Embryonic facial prominence (tissue), 1 donor: ENCODE data around the gene LZTS3.
"Not testable (repeated sequence)": the region's sequence is repeated elsewhere in the genome, so short reads cannot be mapped to it uniquely, and the experiment has no call there.

Experiments used
- DNase-seq: peaks from one replicate; pipeline ENCODE4 v3.0.0-alpha.2; 2016; ENCODE audit errors: extremely low spot score

The LZTS3 gene

DNA sequence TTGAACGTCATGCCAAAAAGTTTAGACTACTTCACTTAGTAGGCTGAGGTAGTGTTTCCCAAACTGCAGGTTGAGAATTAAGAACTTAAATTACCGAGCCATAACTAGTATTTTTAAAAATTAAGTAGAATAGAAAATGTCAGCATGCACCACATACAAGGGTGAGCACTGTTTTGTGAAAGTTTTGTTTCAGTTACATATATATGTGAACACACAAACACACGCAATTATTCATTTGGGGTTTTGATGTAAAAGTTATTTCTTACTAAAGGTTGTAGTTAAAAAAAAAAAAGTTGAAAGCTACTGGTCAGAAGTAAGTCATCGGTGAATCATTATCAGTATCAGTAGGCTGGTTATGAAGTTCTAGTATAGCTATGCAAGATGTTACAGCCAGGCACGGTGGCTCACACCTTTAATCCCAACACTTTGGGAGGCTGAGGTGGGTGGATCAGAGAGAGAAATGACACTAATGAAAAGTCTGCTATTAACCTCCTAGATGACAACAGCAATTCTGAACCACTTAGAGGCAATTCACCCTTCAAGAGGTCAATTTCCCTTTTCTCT lies 37.8 kb downstream of the LZTS3 start:
- no peak for DNase-seq

DNA sequence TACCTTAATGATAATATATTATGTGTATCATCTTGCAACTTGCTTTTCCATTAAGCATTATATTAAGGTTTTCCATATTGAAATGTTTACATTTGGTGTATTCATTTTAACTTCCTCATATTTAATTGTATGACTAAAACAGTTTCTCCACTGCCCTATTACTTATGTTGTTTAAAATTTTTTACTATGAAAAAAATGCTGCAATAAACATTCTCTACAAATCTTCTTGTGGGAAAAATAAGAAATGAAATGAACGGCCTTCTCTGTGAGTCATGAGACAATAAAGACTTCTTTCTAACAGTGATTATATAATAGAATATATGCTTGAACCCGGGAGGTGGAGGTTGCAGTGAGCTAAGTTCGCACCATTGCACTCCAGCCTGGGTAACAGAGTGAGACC lies 39.2 kb downstream of the LZTS3 start:
- no peak for DNase-seq

DNA sequence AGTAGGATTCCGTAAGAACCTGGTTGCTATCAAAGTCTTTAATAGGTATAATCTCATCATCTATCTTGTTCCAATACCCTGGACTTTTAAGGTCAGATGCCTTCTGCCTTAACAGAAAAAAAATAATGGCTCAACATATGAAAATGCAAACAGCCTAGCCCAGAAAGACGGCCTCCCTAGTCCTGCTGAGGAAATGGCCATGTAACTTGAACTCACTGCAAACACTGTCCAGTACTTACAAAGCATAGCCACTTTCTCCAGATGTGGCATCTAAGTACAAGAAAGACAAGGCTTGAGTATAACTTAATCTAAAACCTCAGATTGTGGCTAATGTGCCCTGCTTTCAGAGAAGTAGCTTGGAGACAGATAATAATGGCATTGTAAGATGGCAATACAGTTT lies 40.2 kb downstream of the LZTS3 start:
- no peak for DNase-seq

DNA sequence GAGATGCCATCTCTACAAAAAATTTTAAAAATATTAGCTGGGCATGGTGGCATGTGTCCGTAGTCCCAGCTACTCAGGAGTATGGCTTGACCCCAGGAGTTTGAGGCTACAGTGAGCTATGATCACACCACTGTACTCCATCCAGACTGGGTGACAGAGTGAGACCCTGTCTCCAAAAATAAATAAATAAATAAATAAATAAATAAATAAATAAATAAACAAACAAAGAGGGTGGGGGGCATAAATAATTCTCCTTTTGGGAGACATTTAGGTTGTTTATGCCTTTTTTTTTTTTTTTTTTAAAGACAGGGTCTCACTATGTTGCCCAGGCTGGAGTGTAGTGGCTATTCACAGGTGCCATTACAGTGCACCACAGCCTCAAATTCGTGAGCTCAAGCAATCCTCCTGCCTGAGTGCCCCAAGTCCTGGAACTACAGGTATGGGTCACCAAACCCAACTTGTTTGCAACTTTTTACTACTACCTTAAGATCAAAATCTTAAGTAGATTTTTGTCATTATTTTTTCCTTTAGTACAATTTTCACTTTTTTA lies 43.2 kb downstream of the LZTS3 start:
- DNase-seq: no peak

DNA sequence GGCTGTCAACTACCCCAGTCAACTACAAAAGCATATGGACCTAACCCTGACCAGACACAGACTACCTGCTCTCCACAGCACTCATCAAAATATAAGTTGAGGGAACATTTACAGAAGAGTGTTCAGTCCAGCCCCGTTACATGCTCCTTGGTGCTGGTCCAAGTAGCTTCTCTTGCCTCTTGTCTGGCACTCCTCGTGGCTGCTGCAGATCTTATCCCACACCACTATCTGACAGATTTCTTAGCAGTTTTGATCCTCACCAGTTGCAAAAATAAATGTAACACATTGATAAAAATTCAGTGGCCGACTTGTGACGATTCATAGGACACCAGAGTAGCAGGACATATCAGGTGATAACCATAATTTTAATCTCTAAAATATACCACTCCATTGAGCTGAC lies 44.3 kb downstream of the LZTS3 start:
- DNase-seq: no peak

DNA sequence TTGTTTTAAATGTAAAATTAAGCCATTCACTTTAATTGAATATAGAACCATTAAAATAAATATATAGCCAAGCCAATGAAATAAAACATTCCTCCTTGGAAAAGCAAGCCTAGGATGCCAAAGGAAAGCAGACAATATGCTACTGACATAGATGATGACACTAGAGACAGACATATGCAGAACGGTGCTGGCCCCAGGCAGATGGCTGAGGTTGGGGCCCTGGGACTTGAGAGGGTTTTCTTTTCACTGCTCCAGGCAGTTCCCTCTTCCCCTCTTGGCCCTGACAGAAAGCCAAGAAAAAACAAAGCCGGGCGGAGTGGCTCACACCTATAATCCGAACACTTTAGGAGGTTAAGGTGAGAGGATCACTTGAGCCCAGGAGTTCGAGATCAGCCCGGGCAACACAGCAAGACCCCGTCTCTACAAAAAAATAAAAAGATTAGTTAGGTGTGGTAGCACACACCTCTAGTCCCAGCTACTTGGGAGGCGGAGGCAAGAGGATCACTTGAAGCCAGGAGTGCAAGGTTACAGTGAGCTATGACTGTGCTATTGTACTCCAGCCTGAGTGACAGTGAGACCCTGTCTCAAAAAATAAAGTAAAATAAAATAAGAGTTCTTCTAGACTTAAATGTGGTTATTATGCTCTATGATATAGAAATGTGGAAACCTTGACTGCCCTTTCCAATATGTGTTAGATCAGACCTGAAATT lies 44.9 kb downstream of the LZTS3 start:
- DNase-seq: no peak

DNA sequence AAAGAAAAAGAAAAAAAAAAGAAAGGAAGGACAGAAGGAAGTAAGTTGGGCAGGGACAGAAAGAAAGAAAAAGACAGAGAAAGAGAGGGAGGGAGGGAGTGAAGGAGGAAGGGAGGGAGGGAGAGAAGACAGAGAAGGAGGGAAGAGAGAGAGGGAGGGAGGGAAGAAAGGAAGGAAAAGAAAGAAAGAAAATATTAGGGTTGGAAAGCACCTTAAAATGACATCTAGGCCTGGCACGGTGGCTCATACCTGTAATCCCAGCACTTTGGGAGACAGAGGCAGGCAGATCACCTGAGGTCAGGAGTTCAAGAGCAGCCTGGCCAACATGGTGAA lies 46.9 kb downstream of the LZTS3 start:
- no peak for DNase-seq

DNA sequence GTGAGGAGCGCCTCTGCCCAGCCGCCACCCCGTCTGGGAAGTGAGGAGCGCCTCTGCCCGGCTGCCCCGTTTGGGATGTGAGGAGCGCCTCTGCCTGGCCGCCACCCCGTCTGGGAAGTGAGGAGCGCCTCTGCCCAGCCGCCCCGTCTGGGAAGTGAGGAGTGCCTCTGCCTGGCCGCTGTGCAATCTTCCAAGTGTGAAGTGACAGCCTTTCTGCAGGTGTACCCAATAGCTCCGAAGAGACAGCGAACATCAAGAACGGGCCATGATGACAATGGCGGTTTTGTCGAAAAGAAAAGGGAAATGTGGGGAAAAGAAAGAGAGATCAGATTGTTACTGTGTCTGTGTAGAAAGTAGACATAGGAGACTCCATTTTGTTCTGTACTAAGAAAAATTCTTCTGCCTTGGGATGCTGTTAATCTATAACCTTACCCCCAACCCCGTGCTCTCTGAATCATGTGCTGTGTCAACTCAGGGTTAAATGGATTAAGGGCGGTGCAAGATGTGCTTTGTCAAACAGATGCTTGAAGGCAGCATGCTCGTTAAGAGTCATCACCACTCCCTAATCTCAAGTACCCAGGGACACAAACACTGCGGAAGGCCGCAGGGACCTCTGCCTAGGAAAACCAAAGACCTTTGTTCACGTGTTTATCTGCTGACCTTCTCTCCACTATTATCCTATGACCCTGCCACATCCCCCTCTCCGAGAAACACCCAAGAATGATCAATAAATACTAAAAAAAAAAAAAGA lies 47.4 kb downstream of the LZTS3 start:
- not testable (repeated sequence) for DNase-seq

DNA sequence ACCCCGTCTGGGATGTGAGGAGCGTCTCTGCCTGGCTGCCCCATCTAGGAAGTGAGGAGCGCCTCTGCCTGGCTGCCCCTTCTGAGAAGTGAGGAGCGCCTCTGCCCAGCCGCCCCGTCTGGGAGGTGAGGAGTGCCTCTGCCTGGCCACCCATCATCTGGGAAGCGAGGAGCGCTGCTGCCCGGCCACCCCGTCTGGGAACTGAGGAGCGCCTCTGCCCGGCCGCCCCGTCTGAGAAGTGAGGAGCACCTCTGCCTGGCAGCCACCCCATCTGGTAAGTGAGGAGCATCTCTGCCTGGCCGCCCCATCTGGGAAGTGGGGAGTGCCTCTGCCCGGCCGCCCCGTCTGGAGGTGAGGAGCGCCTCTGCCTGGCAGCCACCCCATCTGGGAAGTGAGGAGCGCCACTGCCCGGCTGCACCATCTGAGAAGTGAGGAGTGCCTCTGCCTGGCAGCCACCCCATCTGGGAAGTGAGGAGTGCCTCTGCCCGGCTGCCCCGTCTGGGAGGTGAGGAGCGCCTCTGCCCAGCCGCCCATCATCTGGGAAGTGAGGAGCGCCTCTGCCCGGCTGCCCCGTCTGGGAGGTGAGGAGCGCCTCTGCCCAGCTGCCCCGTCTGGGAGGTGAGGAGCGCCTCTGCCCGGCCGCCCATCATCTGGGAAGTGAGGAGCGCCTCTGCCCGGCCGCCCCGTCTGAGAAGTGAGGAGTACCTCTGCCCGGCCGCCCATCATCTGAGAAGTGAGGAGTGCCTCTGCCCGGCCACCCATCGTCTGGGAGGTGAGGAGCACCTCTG lies 48.4 kb downstream of the LZTS3 start:
- not testable (repeated sequence) for DNase-seq

DNA sequence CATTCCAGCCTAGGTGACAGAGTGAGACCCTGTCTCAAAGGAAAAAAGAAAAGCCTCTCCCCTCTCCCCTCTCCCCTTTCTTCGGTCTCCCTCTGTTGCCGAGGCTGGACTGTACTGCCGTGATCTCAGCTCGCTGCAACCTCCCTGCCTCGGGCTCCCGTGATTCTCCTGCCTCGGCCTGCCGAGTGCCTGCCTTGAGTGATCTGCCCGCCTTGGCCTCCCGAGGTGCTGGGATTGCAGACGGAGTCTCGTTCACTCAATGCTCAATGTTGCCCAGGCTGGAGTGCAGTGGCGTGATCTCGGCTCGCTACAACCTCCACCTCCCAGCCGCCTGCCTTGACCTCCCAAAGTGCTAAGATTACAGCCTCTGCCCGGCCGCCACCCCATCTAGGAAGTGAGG lies 49.2 kb downstream of the LZTS3 start:
- DNase-seq: not testable (repeated sequence)

DNA sequence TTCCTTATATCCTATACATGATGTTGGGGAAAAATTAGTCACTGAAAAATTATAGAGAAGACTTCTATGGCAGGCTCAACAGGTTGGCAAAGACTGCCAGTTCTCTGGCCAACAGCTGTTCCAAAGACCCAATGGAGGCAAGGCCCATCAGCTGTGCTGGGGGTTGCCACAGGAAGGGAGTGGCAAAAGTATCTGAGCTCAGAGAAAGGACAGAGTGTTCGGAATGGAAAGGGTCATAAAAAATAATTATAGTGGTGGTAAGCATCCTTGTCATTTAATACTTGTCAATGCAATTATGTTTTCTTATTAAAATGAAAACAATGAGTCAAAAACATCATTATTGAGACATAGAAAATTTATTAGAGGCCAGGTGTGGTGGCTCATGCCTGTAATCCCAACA lies 49.8 kb downstream of the LZTS3 start:
- DNase-seq: no peak

DNA sequence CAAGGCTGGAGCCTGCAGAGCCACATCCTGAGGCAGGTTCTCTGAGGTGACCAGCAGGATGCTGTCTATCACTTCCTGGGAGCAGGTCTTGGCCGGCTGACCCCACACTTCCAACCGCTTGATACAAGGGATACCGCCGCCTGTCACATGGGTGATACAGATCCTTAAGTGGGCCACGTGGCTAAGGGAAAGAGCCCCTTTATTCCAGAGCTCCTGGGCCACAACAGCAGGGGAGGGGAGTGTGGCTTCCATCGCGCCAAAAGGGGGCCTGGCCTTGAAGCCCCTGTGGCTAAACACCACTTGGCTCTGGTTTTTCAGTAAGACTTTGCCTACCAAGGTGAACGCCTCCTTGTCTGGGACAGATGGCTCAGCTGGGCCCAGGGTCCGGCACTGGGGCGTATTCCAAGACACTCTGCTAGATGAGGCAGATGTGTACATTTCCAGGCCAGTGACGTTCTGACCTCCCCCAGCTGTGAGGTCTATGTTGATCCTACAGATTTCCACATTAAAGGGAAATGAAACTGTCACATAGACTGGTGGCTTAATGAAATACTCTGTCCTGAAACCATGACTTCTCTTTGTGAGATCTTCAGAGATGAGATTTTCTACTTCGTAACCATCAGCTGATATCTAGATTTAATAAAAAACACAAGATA lies 51.3 kb downstream of the LZTS3 start:
- DNase-seq: no peak

DNA sequence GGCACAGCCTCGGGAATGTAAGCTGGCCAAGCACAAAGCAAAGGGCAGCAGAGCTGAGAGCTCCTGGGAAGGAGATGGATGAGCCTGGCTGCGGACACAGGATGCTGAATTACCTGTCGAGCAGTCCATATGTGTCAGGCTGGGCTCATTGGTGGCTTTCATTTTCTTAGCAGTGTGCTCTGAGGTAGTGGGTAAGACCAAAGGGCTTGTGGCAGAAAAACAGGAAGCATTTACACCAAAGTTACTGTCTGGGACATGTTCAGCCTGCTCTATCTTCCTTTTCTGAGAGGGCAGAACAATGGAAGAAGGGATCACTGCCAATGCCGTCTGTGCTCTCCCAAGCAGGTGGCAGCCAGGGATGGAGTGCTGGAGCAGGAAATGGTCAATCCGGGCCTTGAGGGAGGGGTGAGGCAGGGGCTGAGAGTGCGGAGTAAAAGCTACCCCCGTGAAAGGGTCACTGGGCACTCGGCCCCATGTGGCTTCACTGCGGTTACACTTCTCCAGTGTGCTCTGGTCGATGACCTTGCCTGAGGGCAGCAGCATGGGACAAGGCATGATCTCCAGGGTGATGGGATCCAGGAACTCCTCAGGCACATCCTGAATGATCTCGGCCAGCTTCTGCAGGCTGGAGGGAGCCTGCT lies 52.0 kb downstream of the LZTS3 start:
- no peak for DNase-seq

DNA sequence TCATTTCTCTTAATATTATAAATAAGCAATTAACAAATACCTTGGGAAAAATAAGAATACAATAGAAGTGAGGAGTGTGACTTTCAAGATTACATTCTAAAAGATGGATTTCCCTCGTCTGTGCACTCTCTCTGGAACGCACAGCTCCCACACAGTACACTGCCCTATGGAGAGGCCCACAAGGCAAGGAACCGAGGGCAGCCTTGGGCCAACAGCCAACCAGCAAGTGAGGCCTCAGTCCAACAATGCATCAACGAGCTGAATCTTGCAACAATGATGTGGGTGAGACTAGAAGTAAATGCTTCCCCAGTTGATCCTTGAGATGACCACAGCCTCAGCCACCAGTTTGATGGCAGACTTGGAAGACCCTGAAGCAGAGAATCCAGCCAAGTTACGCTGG lies 54.3 kb downstream of the LZTS3 start:
- no peak for DNase-seq

DNA sequence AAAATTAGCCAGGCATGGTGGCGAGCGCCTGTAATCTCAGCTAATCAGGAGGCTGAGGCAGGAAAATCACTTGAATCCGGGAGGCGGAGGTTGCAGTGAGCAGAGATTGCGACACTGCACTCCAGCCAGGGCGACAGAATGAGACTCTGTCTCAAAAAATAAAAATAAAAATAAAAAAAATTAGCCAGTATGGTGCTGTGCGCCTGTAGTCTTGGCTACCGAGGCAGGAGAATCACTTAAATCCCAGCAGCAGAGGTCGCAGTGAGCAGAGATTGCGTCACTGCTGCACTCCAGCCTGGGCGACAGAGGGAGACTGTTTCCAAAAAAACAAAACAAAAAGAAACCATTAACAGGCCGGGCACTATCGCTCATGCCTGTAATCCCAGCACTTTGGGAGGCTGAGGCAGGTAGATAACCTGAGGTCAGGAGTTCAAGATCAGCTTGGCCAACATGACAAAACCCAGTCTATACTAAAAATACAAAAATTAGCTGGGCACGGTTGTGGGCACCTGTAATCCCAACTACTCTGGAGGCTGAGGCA lies 55.4 kb downstream of the LZTS3 start:
- DNase-seq: not testable (repeated sequence)

DNA sequence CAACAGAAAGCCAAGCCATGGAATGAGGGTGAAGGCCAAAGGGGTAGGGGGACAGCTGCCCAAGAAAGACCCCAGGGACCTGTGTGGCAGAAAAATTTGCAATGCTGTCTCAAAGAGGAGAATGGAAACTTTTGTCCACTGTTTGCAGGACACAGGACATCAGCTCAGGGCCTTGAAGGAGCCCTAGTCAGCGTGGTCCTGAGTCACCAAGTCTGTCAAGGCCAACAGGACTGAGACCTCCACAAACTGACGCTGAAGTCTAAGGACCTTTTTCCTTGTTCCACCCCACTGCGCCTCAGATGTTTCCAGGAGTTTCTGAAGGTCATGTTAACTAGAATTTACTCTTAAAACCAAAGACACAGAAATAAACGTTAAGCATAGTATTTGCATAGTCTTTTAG lies 57.0 kb downstream of the LZTS3 start:
- no peak for DNase-seq

DNA sequence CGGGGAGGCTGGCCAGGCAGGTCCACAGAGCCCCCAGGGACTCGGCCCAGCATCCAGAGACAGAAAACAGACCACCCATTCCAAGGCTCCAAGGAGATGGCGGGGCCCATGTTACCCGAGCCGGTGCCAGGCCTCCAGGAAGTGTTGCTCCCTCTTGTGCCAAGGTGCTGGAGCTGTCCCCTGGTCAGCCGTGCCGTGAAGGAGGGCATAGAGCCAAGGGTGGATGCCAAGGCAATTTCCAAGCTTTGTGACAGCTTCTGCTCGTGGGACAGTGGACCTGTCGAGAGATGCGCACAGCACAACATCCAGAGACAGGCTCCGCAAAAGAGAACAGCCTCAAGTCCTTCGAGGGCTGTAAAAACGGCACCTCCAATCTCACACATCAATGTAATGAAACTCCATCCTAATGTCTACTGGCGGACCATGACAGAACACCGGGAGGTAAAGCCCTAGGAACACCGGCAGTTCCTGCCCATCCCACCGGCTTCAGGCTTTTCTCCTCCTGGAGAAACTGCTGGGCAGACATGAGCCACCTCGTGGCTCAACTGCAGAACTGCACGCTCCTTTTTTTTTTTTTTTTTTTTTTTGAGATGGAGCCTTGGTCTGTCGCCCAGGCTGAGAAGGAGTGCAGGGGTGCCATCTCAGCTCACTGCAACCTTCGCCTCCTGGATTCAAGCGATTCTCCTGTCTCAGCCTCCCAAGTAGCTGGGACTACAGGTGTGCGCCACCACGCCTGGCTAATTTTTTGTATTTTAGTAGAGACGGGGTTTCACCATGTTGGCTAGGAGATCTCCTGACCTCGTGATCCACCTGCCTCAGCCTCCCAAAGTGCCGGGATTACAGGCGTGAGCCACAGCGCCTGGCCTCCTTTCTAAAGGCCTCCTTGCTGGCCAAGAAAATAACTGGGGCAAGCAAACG lies 57.9 kb downstream of the LZTS3 start:
- no peak for DNase-seq
